Ectodermal cell (in vitro differentiated cells): ENCODE measurements around the gene EML6.

Experiments
- H3K27ac ChIP-seq: 2 replicates; pipeline ENCODE4 v1.7.0; 2013; ENCODE audit warnings: mild to moderate bottlenecking, low read depth, low read length; ENCODE audit not compliant: insufficient read depth, poor library complexity, severe bottlenecking
- H3K27me3 ChIP-seq: 2 replicates; pipeline ENCODE4 v1.7.0; 2013; ENCODE audit warnings: mild to moderate bottlenecking, low read length; ENCODE audit not compliant: insufficient read depth, control insufficient read depth, poor library complexity, severe bottlenecking
- H3K36me3 ChIP-seq: one replicate; pipeline ENCODE4 v1.7.0; 2013; ENCODE audit warnings: low read length; ENCODE audit not compliant: control insufficient read depth, insufficient read depth
- H3K4me1 ChIP-seq: one replicate; pipeline ENCODE4 v1.7.0; 2013; ENCODE audit warnings: low read length; ENCODE audit not compliant: control insufficient read depth, insufficient read depth
- H3K4me3 ChIP-seq: 2 replicates; pipeline ENCODE4 v1.7.0; 2013; ENCODE audit warnings: low read depth, low read length, control low read depth; ENCODE audit not compliant: insufficient read depth
- H3K9me3 ChIP-seq: 2 replicates; pipeline ENCODE4 v1.7.0; 2013; ENCODE audit warnings: mild to moderate bottlenecking, low read length, moderate library complexity; ENCODE audit not compliant: control insufficient read depth
- WGBS, 2 experiments: methylation state at CpG; one replicate each; pipeline ENCODE4 v1.1.7; 2013; ENCODE audit warnings: missing lambda C conversion rate in 2 of 2; 5-methylcytosine and 5-hydroxymethylcytosine counted together

EML6 gene

DNA sequence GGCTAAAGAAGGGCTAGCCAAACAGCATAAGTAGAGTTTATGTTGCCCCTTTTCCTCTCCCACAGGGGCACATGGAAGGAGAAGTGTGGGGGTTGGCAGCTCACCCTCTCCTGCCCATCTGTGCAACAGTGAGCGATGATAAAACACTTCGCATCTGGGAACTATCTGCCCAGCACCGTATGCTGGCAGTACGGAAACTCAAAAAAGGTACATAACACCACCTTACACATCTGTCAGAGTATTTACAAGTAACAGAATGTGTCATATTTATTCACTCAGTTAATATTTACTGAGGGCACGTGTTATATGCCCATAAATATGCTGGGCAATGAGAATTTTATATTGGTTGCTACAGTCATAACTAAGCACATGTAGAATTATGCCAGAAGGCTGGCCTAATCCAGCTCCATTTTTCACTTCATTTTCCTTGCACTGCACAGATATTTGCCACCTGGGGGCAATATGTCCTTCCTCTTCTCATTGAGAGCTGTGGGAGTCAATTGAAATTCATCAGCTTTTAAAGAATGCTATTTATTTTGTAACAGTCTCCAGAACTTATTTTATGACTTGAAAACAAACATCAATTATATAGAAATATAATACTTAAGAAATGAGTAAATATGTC lies 176.2 kb downstream of the EML6 start:
- Histone ChIP-seq H3K36me3 (no peaks in the 10 kb centered on the region), H3K4me1 (no peaks in the 10 kb centered on the region), H3K4me3 (no peak overlapping the region), H3K27me3 (no peaks in the 10 kb centered on the region), H3K9me3 (no peaks in the 10 kb centered on the region), H3K27ac (no peak overlapping the region)
- WGBS, 2 experiments = 90 to 97% methylated on average over 4 to 5 of the region's 5 CpGs

DNA sequence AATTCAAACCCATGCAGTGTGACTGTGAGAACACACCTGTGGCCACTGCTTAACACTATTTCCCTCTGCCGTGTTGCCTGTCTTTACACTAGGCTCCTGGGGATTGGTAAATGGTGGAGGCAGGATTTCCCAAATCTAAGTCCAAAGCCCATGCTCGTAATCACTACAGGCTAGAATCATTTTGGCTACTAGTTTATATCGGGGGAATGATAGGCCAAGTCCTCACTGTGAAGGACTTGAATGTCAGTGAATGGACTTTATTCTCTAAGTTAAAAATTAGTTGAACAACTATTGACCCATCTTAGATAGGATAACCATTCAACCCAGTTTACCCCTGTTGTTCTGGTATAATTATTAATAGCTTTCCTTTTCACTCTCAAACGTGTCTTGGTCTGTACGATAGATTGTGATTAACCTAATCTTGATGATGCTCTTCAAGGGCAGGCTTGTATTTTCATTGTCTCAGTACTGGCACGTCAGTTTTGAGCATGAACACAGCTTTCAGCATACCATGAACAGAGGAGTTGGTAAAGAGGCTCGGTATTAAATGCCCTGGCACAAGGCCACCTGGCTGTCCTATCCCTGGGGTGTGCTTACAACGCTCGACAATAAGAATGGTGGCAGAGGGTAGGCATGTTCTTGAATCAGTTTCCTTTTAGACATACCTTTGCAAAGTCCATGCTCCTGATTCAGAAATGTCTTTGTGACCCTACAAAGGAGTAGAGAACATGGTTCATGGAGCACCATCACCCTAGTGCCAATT lies 177.9 kb downstream of the EML6 start:
- Histone ChIP-seq H3K4me3 (no peak overlapping the region), H3K36me3 (no peaks in the 10 kb centered on the region), H3K4me1 (no peaks in the 10 kb centered on the region), H3K9me3 (no peaks in the 10 kb centered on the region), H3K27me3 (no peaks in the 10 kb centered on the region), H3K27ac (no peak overlapping the region)
- WGBS, 2 experiments = 93 to 95% methylated on average over 9 of the region's 9 CpGs

DNA sequence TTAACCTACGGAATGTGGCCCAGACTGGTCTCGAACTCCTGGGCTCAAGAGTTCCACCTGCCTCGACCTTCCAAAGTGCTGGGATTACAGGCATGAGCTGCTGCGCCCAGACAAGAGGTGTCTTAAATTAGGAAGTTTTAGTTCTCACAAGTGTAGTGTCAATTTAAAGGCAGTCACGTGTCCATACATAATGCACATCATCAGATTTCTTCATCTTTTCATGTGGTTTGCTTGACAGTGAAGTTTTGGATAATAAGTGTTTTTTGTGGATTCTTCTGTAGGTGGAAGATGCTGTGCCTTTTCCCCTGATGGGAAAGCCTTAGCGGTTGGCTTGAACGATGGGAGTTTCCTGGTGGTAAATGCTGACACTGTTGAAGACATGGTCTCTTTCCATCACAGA lies 179.3 kb downstream of the EML6 start:
- WGBS, 2 experiments = 88 to 89% methylated on average over 6 to 7 of the region's 7 CpGs
- no peaks in the 10 kb centered on the region for H3K4me1 ChIP-seq
- H3K27me3 ChIP-seq = no peaks in the 10 kb centered on the region
- no peak overlapping the region for H3K27ac ChIP-seq
- H3K36me3 ChIP-seq = no peaks in the 10 kb centered on the region
- H3K4me3 ChIP-seq = no peak overlapping the region
- no peaks in the 10 kb centered on the region for H3K9me3 ChIP-seq

GRCh38 chr2:54903736-54904554 lies 180.5 kb downstream of the EML6 start:
- Histone ChIP-seq H3K4me3 (no peak overlapping the region), H3K36me3 (no peaks in the 10 kb centered on the region), H3K27ac (no peak overlapping the region), H3K4me1 (no peaks in the 10 kb centered on the region), H3K27me3 (no peaks in the 10 kb centered on the region), H3K9me3 (no peaks in the 10 kb centered on the region)
- WGBS, 2 experiments = 91 to 93% methylated on average over 9 of the region's 9 CpGs

GRCh38 chr2:54904836-54905235 lies 181.4 kb downstream of the EML6 start:
- H3K9me3 ChIP-seq = no peaks in the 10 kb centered on the region
- no peak overlapping the region for H3K4me3 ChIP-seq
- H3K27ac ChIP-seq = no peak overlapping the region
- 88 to 95% methylated on average over 5 of the region's 5 CpGs for WGBS, 2 experiments
- H3K27me3 ChIP-seq = no peaks in the 10 kb centered on the region
- H3K36me3 ChIP-seq = no peaks in the 10 kb centered on the region
- no peaks in the 10 kb centered on the region for H3K4me1 ChIP-seq

- Histone ChIP-seq H3K27ac (no peak overlapping the region), H3K27me3 (no peaks in the 10 kb centered on the region), H3K4me3 (no peak overlapping the region), H3K4me1 (no peaks in the 10 kb centered on the region), H3K36me3 (no peaks in the 10 kb centered on the region), H3K9me3 (no peaks in the 10 kb centered on the region)
- WGBS, 2 experiments = 84 to 85% methylated on average over 3 of the region's 3 CpGs
Observed at GRCh38 chr2:54906716-54907115, 183.3 kb downstream of the EML6 start.

GRCh38 chr2:54907663-54908062 lies 184.2 kb downstream of the EML6 start:
- Histone ChIP-seq H3K4me1 (no peaks in the 10 kb centered on the region), H3K36me3 (no peaks in the 10 kb centered on the region), H3K9me3 (no peaks in the 10 kb centered on the region), H3K4me3 (no peak overlapping the region), H3K27me3 (no peaks in the 10 kb centered on the region), H3K27ac (no peak overlapping the region)
- 93 to 96% methylated on average over 1 of the region's 1 CpG for WGBS, 2 experiments

GRCh38 chr2:54908591-54908990 lies 185.1 kb downstream of the EML6 start:
- H3K36me3 ChIP-seq = no peaks in the 10 kb centered on the region
- no peaks in the 10 kb centered on the region for H3K4me1 ChIP-seq
- no peaks in the 10 kb centered on the region for H3K9me3 ChIP-seq
- WGBS, 2 experiments = 90 to 93% methylated on average over 5 to 6 of the region's 6 CpGs
- H3K4me3 ChIP-seq = no peak overlapping the region
- no peak overlapping the region for H3K27ac ChIP-seq
- H3K27me3 ChIP-seq = no peaks in the 10 kb centered on the region

DNA sequence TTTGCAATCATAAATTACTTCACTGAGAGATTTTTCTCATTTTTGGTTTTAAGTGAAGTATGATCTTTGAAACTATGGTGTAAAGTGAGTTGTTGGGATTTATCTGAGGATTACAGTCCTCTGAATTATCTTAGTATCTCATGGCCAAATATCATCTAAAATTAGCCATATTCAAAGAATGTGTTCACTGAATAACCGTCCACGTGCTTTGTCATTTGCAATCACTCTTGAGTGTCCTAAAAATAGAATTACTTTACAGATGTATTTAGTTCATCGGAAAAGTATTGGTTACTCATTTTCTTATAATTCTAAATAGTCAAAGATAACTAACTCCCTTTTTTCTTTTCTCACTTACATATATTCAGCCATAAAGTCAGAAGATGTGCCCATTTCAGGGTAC lies 185.5 kb downstream of the EML6 start:
- Histone ChIP-seq H3K27ac (no peak overlapping the region), H3K27me3 (no peaks in the 10 kb centered on the region), H3K9me3 (no peaks in the 10 kb centered on the region), H3K4me1 (no peaks in the 10 kb centered on the region), H3K4me3 (no peak overlapping the region), H3K36me3 (no peaks in the 10 kb centered on the region)
- 89 to 97% methylated on average over 2 to 3 of the region's 3 CpGs for whole genome bisulfite sequencing, 2 experiments

- Histone ChIP-seq H3K4me3 (no peak overlapping the region), H3K36me3 (no peaks in the 10 kb centered on the region), H3K4me1 (no peaks in the 10 kb centered on the region), H3K27ac (no peak overlapping the region), H3K27me3 (no peaks in the 10 kb centered on the region), H3K9me3 (no peaks in the 10 kb centered on the region)
- WGBS, 2 experiments = 96% methylated on average over 3 of the region's 4 CpGs
Observed at GRCh38 chr2:54912305-54912704, 188.8 kb downstream of the EML6 start.
